Measurements from ENCODE around the gene IL1R1.

Gene IL1R1

DNA sequence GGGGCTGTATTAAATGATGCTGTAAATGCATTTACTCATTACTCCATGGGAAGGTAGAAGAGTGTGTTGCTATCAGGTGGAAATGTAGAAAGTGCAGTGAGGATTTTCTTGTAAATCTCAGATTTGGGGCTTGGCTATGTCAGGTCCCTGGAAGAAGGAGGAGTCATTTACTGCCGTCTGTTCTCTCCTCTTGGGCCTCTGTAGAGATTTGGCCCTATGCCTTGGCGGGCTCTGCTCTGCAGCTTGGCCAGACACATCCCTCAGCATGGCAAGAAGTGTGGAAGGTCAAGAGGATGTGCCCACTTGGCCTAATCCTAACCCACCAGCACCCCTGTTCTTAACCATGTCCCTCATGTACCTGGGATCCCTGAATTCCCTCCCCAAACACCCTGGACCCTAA is 6.7 kb downstream of the IL1R1 start:
- no peaks in the 10 kb centered on the region for H3K27me3 ChIP-seq (ENCODE audit: insufficient read depth, low read length, poor library complexity)
- DNase-seq (no peak), ATAC-seq (ENCODE audit: insufficient read depth, low read depth) (no peak)
- no peaks in the 10 kb centered on the region for H3K4me1 ChIP-seq (ENCODE audit: insufficient read depth, low read length)
- H3K79me2 ChIP-seq (ENCODE audit: insufficient read depth, low read length): no peaks in the 10 kb centered on the region
- no peak overlapping the region for H3K27ac ChIP-seq (ENCODE audit: low read length)
- H3K9ac ChIP-seq (ENCODE audit: low read depth, low read length): no peak overlapping the region
- H3K4me3 ChIP-seq (ENCODE audit: low read depth in 1 of 2, low read length in 2 of 2): no peak overlapping the region
- TF ChIP-seq, protein P1, sequence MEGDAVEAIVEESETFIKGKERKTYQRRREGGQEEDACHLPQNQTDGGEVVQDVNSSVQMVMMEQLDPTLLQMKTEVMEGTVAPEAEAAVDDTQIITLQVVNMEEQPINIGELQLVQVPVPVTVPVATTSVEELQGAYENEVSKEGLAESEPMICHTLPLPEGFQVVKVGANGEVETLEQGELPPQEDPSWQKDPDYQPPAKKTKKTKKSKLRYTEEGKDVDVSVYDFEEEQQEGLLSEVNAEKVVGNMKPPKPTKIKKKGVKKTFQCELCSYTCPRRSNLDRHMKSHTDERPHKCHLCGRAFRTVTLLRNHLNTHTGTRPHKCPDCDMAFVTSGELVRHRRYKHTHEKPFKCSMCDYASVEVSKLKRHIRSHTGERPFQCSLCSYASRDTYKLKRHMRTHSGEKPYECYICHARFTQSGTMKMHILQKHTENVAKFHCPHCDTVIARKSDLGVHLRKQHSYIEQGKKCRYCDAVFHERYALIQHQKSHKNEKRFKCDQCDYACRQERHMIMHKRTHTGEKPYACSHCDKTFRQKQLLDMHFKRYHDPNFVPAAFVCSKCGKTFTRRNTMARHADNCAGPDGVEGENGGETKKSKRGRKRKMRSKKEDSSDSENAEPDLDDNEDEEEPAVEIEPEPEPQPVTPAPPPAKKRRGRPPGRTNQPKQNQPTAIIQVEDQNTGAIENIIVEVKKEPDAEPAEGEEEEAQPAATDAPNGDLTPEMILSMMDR (IDR thresholded peaks at IDR 0.05; ENCODE audit: borderline replicate concordance, extremely low read depth, low read length, poor library complexity, severe bottlenecking): no peak
- TF ChIP-seq EZH2 (IDR thresholded peaks at IDR 0.05; ENCODE audit: borderline replicate concordance, low read depth, low read length, severe bottlenecking): no peak
- no peaks in the 10 kb centered on the region for H3K9me3 ChIP-seq (ENCODE audit: insufficient read depth, low read length, severe bottlenecking)
- no peaks in the 10 kb centered on the region for H4K20me1 ChIP-seq (ENCODE audit: insufficient read depth, low read length)
- no peak overlapping the region for H2AFZ ChIP-seq (ENCODE audit: low read depth, low read length)
- no peak overlapping the region for H3K4me2 ChIP-seq (ENCODE audit: insufficient read depth, low read length)
- no peaks in the 10 kb centered on the region for H3K36me3 ChIP-seq (ENCODE audit: insufficient read depth, low read length)

DNA sequence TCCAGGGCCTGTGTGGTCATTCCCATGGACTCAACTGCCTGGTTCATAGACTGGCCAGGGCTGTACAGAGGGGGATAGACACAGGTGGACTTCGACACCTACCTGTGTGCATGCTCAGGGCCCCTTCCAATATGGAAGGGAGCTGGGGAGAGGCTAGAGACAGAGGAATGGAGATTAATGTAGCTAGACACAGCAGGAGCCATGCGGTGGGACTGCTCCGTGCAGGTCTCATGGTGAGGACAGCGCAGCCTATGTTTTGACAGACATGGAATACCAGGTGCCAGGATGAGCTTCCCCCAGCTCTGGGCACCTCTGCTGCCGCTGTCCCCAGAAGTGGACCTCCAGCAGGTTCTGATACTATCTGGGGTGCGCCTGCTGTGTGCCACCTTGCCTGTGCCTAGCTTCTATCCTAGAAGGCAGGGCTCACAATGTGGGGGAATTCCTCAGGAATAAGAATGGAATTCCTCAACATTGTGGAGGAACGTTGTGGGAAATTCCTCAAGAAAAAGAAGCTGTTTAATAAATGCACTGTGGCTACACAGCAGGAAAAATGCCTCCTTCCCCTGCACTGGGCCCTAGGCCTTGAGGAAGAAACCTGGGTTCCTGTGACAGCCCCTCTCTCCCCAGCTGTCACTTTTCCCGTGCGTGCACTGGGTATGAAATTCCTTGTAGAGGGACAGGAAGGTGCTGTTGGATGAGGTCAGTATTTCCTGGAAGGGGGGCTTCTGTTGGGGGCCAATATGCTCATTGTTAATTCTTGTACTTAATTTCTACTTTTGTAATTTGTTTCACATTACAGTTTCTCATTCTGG is 7.3 kb downstream of the IL1R1 start:
- no peak for DNase-seq
- TF ChIP-seq EZH2 (IDR thresholded peaks at IDR 0.05; ENCODE audit: borderline replicate concordance, low read depth, low read length, severe bottlenecking): no peak
- TF ChIP-seq, protein P1 (IDR thresholded peaks at IDR 0.05; ENCODE audit: borderline replicate concordance, extremely low read depth, low read length, poor library complexity, severe bottlenecking): no peak
- Histone ChIP-seq H3K79me2 (ENCODE audit: insufficient read depth, low read length) (no peaks in the 10 kb centered on the region), H3K9ac (ENCODE audit: low read depth, low read length) (no peak overlapping the region), H3K4me2 (ENCODE audit: insufficient read depth, low read length) (no peak overlapping the region), H3K36me3 (ENCODE audit: insufficient read depth, low read length) (no peaks in the 10 kb centered on the region), H3K9me3 (ENCODE audit: insufficient read depth, low read length, severe bottlenecking) (no peaks in the 10 kb centered on the region), H2AFZ (ENCODE audit: low read depth, low read length) (no peak overlapping the region), H3K27ac (ENCODE audit: low read length) (no peak overlapping the region), H3K4me1 (ENCODE audit: insufficient read depth, low read length) (no peaks in the 10 kb centered on the region), H3K4me3 (ENCODE audit: low read depth in 1 of 2, low read length in 2 of 2) (no peak overlapping the region), H4K20me1 (ENCODE audit: insufficient read depth, low read length) (no peaks in the 10 kb centered on the region), H3K27me3 (ENCODE audit: insufficient read depth, low read length, poor library complexity) (no peaks in the 10 kb centered on the region)
- no peak for ATAC-seq (ENCODE audit: insufficient read depth, low read depth)

DNA sequence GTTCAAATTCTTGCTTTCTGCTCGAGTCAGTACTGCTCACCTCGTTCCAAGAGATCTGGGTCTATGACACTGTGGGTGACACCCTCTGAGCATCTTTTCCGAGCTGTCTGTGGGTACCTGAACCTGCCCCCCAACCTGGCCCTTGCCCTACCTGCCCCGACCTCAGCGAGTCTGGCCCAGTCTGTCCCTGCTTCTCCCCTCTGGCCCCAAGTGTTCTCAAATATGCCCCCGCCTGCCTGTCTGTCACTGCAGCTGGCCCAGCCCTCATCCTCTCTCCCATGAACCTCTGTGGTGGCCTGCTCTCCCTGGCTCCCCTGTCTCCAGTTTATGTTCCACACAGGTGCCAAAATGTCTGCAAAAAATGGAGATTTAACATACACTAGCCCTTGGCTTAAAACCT is 11.8 kb downstream of the IL1R1 start:
- Histone ChIP-seq H2AFZ (ENCODE audit: low read depth, low read length) (no peak overlapping the region), H3K4me3 (ENCODE audit: low read depth in 1 of 2, low read length in 2 of 2) (no peak overlapping the region), H3K4me1 (ENCODE audit: insufficient read depth, low read length) (no peaks in the 10 kb centered on the region), H4K20me1 (ENCODE audit: insufficient read depth, low read length) (no peaks in the 10 kb centered on the region), H3K79me2 (ENCODE audit: insufficient read depth, low read length) (no peaks in the 10 kb centered on the region), H3K4me2 (ENCODE audit: insufficient read depth, low read length) (no peak overlapping the region), H3K27ac (ENCODE audit: low read length) (no peak overlapping the region), H3K9me3 (ENCODE audit: insufficient read depth, low read length, severe bottlenecking) (no peaks in the 10 kb centered on the region), H3K36me3 (ENCODE audit: insufficient read depth, low read length) (no peaks in the 10 kb centered on the region), H3K9ac (ENCODE audit: low read depth, low read length) (no peak overlapping the region), H3K27me3 (ENCODE audit: insufficient read depth, low read length, poor library complexity) (no peaks in the 10 kb centered on the region)
- ATAC-seq (ENCODE audit: insufficient read depth, low read depth) (no peak), DNase-seq (no peak)
- no peak for TF ChIP-seq EZH2 (IDR thresholded peaks at IDR 0.05; ENCODE audit: borderline replicate concordance, low read depth, low read length, severe bottlenecking)
- TF ChIP-seq, protein P1 (IDR thresholded peaks at IDR 0.05; ENCODE audit: borderline replicate concordance, extremely low read depth, low read length, poor library complexity, severe bottlenecking): no peak

Measured in DND-41 (cell line).